ENCODE data around the gene KNDC1. TPM values are rescaled to one million over a fixed set of nuclear protein-coding genes. Genes with fewer than 3 reads are reported as not detected.
"Not testable (repeated sequence)": the region's sequence is repeated elsewhere in the genome, so short reads cannot be mapped to it uniquely, and the experiment has no call there.

KNDC1 gene
- total RNA-seq, 1 donor from 2014 or later, result 0.25 TPM

GRCh38 chr10:133221756-133222155 is 61.7 kb downstream of the KNDC1 start:
- DNase-seq (ENCODE audit: low read depth), result not testable (repeated sequence)

- DNase-seq (ENCODE audit: low read depth), result no peak
These were observed 64.1 kb downstream of the KNDC1 start for GRCh38 chr10:133224076-133224475.

GRCh38 chr10:133224756-133225372 is 64.8 kb downstream of the KNDC1 start:
- peak; percentile 19 for DNase-seq (ENCODE audit: low read depth)

GRCh38 chr10:133225707-133226191 is 65.7 kb downstream of the KNDC1 start:
- DNase-seq (ENCODE audit: low read depth), result peak; percentile 37

GRCh38 chr10:133226251-133226808 is 66.3 kb downstream of the KNDC1 start:
- no peak for DNase-seq (ENCODE audit: low read depth)

- DNase-seq (ENCODE audit: low read depth), result no peak
These were observed 67.2 kb downstream of the KNDC1 start for GRCh38 chr10:133227256-133227655.

GRCh38 chr10:133229265-133230043 is 69.4 kb downstream of the KNDC1 start:
- DNase-seq (ENCODE audit: low read depth), result no peak

- DNase-seq (ENCODE audit: low read depth), result no peak
These were observed 70.0 kb downstream of the KNDC1 start, which contains the start of gene UTF1 for GRCh38 chr10:133230044-133230361. UTF1 (plus strand) TSS chr10:133230217; CDS start chr10:133230289, 72 bp downstream.

- no peak for DNase-seq (ENCODE audit: low read depth)
These were observed 70.6 kb downstream of the KNDC1 start for GRCh38 chr10:133230387-133231195.

- no peak for DNase-seq (ENCODE audit: low read depth)
These were observed 71.4 kb downstream of the KNDC1 start for GRCh38 chr10:133231244-133231945.

- DNase-seq (ENCODE audit: low read depth), result no peak
These were observed 72.0 kb downstream of the KNDC1 start for GRCh38 chr10:133231946-133232574.

GRCh38 chr10:133234796-133235195 is 74.8 kb downstream of the KNDC1 start:
- DNase-seq (ENCODE audit: low read depth), result not testable (repeated sequence)

GRCh38 chr10:133235265-133235855 is 75.3 kb downstream of the KNDC1 start:
- DNase-seq (ENCODE audit: low read depth), result no peak

- DNase-seq (ENCODE audit: low read depth), result no peak
These were observed 75.9 kb downstream of the KNDC1 start for GRCh38 chr10:133235932-133236331.

- no peak for DNase-seq (ENCODE audit: low read depth)
These were observed 76.6 kb downstream of the KNDC1 start for GRCh38 chr10:133236401-133237240.

- no peak for DNase-seq (ENCODE audit: low read depth)
These were observed 77.2 kb downstream of the KNDC1 start for GRCh38 chr10:133237241-133237587.

GRCh38 chr10:133237588-133238465 is 77.8 kb downstream of the KNDC1 start, which contains the start of gene VENTX:
VENTX (plus strand) TSS chr10:133237855; CDS start chr10:133237915, 60 bp downstream.
- no peak for DNase-seq (ENCODE audit: low read depth)

- DNase-seq (ENCODE audit: low read depth), result no peak
These were observed 78.4 kb downstream of the KNDC1 start for GRCh38 chr10:133238466-133238804.

GRCh38 chr10:133239990-133240389 is 80.0 kb downstream of the KNDC1 start:
- DNase-seq (ENCODE audit: low read depth), result no peak
